ENCODE results near the gene NR5A2. TPM values are rescaled to one million over a fixed set of nuclear protein-coding genes. Genes with fewer than 3 reads are reported as not detected.

The NR5A2 gene
- total RNA-seq = 0.31 TPM

DNA sequence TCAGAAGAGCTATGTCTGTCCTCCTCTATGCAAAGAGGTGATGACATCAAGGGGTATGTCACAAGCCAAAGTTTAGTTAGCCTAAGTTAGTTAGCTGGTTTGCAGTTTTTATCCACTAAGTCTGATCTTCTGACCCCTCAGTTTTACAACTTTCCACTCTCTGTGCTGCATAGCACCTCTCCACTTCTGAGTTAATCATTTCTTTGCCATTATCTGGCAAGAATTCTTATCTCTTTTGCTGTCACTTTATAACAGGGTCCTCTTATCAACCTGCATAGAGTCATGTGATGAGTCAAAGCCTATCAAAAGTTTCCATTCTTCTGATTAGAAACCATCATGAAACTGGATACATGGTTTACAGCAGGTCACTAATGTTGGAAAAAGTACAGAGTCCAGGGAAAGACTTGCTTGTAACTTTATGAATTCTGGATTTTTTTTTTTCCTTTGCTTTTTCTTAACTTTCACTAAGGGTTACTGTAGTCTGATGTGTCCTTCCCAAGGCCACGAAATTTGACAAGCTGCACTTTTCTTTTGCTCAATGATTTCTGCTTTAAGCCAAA, at the start of gene NR5A2:
Gene NR5A2 (plus strand): TSS at position 447 of the 560 bp plus-strand sequence. CDS start 138 bp downstream, outside the sequence.
- DNase-seq = no peak

DNA sequence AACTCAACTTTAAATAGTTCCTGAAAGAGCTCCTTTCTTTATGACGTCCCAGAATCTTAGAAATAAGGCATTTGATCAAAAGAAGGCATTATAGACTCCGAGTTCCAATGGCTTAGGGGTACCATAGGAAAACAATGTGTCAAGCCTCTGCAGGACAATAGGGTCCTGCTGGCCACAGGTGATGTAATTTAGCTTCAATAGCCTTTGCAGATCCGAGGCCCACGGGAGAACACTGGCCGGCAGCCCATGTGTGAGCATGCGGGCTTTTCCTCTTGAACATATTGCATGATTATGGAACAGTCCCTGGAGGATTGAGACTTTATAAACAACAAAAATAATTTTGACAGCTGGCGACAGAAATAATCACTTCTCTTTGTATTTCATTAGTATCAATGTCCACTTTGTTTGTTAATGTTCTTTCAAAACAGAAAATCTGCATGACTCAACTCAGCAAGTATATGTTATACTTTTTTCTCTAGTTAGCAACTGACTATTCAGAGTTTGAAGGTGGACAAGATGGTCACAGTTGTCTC, 49.0 kb upstream of the NR5A2 start:
- no peak for DNase-seq

DNA sequence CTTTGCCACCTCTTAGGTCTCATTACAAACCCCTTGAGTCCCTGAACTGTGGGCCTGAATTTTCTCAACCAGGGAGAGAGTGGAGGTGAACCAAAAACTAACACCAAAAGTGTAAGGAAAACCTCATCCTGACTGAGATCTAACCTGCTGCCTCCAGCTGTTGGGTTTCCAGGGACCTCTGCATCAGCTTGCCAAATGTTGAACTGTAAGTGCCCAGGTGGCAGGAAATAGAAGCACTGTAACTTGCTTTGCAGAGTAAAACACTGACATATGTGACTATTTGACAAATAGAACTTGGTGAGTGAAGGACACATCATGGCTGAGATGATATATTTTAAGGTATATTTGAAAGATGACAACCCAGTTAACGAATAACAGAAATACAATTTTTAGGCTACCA, 48.4 kb upstream of the NR5A2 start:
- no peak for DNase-seq

DNA sequence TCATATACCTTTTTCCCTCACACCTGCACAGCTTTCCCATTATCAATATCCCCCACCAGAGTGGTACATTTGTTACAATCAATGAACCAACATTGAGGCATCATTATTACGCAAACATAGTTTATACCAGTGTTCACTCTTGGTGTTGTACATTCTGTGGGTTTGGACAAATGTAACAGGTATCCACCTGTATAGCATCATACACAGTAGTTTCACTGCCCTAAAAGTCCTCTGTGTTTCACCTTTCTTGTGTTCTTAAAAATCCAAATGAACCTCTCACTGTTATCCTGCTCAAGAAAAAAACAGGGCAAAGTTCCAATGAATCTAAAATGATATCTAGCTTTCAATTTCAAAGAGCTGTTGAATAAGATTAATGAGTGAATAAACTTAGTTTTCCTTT, 45.9 kb upstream of the NR5A2 start:
- no peak for DNase-seq

DNA sequence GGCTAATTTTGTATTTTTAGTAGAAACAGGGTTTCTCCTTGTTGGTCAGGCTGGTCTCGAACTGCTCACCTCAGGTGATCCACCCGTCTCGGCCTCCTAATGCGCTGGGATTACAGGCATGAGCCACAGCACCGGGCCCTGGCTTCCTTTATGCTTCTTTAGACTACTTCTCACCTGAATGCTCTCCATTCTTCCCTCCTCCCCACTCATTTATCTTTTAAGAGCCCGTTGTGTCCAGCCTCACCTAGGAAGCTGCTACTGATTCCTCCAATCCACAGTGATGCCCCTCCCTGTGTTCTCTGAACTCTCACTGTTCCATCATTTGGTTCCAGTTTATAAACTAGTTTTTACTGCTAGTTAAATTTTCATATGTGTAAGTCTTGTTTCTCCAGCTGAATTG, 44.9 kb upstream of the NR5A2 start:
- DNase-seq = no peak

DNA sequence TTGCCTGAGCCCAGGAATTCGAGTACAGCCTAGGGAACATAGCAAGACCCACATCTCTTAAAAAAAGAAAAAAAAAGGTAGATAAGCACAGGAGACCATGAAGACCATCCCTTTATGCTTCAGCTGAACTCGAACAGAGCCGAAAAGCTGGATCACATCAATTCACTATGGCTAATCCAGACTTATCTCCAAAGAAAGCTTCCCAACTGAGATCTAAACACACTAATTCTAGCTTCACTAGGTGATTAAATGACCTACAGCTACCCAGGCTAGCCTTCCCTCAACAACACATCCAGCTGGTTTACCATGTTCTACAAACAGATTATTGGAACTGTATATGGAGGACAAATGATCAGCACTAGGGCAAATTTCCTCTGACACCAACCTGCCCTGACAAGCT, 44.0 kb upstream of the NR5A2 start:
- no peak for DNase-seq

DNA sequence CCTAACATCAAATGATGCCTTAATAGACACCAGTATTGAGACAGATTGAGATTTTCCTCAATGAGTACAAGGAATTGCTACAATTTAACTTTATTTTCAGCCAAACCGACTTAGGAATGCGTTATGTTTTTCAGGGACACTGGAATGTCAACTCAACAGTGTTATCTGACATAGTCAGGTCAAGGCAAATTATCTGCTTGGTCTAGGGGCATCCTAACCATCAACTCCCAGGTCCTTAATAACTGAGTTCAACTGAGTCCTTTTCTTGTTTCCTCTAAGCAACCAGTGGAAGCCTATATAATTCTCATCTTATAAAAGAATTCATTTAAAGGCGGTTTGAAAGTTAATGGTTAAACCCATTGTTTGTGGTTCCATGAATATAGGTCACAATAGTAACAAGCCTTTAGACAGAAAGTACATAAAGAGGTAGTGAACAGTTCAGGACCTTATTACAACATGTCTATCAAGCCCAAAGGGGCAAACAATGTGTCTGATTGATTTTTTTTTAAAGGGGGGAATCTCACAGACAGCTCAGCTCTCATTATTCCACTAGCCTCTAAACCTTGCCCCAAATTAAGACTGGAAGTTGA, 32.3 kb upstream of the NR5A2 start:
- DNase-seq = no peak

DNA sequence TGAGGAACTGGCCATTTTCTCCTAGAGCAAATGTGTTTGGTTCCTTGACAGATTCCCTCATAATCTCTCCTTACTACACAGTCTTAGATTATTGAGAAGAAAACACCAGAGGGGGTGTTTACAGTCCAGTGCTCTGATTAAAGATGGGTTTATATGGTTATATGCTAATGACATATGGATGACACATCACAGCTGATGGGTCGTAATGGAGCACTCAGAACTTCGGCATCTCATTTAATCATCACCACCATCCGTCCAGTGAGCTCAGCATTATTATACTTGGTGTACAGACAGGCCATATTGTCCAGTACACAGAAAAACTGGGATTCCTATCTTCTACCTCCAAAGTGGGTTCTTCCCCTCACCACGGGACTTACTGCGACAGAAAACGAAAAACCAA, 22.3 kb upstream of the NR5A2 start:
- DNase-seq = no peak

DNA sequence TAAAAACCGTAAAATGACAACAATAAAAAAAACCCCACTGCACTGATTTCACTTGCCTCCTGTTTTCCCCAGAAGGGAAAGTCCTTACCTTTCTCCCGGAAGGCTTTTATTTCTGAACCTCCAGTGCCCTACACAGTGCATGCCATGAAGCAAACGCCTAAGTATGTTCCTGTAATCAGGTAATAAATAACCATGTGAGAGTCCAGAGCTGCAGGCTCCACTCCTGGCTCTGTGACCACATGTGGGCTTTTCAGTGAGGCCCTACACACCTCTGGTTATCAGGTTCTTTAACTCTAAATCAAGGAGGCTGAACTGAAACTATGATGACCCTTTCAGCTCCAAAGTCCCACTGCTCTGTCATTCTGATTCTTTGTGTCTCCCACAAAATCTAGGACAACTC, 20.8 kb upstream of the NR5A2 start:
- no peak for DNase-seq

DNA sequence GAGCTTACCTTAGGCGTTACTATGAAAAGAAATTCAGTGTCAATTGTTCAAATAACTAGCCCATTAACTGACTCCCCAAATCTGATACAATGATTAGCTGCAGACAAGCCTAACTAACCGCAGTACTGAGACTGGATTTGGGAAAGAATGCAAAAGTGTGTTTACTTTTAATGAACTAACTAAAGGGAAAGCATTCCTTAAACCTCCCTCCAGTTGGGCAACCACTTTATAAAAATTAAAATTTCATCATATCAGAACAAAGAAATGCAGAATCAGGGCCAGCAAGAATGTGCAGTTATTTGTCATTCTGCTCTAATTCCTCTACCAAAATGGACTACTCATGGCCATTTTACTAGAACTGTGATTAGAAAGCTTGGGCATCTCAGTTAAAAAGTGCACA, 11.7 kb upstream of the NR5A2 start:
- DNase-seq = no peak

DNA sequence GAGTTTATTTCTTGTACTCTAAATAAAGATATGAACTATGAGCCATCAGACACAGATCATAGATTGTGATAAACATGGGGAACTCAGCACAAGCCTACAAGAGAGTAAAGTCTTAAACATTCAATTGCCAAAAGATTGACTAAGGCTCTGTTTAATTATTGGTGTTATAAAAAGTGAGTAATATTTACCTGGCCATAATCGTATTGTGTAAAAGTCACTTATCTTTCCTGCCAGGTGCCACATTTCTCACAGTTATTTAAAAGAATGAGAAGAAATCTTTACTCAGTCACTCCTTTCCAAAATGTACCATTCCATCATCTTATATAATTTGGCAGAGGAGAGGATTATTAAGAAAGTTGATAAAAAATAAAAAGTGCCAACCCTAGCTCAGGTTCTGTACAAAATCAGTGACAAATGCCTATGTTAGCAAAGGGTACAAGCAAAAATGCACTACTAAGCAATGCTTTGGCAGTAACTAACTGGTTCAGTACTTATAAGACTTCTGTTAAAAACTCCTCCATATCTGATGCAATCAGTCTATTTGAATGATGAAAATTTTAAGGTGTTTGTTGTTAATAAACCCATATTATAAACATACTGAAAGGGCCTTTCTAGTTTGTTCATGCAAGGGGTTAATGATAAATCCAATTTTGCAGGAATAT, 5.8 kb upstream of the NR5A2 start:
- DNase-seq = no peak

DNA sequence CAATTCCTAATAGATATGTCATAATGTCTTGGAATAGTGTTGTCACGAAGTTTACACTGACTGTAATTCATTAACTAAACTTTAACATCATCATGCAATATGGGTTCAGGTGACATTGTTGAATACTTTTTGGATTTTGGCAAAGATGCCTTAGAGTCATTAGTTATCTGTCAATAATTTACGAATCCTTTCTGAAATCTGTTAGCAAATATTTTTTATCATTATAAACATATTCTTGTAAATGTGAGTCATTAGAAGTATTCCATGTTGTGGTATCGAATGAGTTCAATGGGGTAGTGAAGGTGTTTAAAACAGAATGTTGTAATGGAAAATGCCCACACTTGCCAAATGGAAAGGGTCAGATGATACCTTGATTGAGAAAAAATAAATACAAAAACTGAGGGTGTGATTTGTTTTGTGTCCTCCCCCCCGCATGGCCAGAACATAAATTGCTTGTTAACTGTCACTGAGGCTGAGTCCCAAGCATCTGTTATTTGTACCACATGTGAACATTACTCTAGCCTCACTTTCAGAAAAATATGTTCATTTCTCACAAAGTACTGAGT, 5.2 kb upstream of the NR5A2 start:
- no peak for DNase-seq

DNA sequence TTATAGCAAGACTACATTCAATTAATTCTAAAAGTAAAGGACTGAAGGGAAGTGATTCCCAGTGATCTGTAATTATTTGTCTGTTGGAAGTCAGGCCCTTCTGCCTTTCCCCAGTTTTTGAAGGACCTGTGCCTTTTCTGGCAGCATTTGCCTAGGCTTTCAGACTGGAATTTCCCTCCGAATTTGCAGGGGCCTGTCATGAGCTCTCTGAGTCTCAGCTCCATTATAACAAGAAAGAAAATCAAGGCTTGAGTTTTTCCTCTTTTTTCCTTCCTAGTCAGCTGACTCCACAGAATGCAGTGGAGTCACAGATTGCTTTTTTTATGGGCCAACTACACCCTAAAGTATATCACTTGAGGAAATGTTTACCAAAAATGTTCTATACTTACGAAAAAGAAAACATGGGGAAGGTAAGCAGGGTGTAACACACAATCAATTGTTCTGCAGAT, 1.1 kb downstream of the NR5A2 start:
- no peak for DNase-seq

DNA sequence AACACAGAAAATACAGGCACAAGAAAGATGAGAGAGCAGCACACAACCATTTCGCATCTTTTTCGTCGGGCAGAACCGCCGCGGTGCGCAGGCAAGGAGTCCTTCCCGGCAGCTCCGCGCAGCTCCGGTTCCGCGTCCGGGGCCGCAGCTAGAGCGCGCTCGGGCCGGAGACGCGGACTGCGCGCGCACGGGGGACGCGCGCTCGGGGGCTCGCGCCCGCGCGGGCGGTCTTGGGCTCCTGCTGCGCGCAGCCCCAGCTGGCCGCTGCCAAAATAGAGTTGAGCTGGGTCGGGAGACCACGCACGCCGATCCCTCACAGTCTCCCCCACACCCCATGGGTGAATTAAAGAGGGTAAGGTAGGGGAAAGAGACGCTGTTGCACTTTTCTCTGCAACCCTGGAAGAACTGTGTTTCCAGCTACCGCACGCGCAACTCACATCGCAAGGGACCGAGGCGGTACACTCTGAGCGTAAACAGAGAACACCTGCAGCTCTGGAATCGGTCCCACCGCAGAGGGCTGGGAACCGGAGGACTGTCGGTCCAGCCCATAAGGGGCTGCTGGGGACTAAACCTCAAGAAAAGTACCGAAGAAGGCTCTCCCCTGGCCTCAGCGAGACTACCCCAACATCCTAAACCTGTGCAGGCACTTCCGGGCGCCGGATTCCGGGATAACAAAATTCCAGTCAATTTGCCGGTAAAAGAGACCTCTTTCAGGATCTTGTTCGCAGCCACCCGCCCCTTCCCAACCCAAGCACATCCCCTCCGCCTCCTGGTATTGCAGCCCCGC, 1.7 kb downstream of the NR5A2 start:
- DNase-seq = no peak

DNA sequence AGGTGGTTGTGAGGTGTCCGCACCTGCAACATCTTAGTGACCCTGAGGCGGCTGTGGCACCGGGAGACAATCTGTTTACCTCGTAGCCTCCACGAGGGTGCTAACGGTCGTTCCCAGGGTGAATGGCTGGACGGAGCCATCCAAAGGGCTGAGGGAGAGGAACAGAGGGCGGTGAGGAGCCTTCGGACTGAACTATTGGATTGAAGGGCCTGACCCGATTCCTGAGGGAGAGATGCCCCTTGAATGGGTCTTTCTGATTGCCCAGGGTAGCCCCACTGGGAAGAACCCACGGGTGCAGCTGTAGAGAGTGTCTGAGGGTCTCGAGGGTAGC, 2.3 kb downstream of the NR5A2 start:
- DNase-seq = no peak

DNA sequence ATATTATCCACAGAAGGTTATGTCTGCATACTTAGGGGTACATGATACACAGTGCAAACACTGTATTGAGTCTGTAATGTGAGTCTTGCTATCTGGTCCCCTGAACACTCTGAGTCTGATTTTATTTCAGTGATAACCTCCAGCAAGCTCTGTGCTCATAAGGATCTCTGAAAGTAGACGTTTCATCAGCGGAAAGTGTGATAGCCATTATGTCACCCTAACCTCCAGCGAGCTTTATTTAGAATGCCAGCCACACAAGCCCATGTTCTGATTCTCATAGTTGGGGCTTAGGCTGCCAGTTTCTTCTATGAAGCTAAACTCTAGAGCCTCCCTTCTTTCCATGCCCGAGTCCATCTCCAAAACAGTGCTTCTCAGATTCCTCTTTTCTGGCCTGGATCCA, 3.3 kb downstream of the NR5A2 start:
- no peak for DNase-seq

DNA sequence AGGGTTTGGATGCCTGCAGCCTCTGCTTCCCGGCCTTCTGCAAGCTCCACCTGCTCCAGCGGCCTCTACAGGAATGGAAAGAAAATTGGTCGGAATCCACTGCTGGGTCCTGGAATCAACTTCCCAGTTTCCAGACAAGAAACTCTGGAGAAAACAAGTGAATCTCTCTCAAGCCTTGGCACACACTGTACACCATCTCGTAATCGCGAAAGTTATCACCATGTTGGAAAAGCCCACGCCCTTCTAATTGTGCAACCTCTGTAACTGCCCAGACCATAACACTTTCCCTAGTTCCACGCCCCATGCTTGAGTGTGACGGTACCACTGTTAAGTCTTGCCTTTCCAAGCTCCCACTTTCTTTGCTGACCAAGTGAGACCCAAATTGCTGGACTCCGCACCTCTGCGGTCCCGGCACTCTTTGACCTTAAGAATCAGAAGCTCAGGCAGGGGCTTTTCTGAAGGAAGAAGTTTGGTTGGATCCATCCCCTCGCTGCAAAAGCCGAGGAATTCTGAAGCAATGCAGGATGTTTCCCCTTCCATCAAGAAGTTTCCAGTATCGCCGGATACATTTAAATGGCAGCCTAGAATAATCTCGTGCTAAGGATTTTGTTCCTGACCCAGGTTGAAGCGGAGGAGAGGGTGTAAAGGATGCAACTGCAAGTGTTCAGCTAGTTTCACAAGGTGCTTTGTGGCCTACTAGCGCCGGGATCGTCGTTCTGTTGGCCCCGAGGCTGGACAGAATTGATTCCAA, 6.2 kb downstream of the NR5A2 start:
- no peak for DNase-seq

DNA sequence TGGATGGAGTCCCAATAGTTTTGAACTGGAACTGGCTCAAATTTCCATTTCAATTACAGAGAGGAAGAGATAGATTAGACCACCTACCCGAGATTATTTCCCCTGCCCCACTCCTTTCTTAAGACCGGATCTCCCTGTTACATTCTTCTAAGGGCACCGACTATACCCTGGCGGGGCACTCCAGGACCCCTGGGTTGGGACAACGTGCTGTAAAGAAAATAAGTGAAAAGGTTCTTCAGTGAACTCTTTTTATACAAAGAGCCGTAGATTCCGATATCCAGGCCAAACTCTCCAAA, 6.7 kb downstream of the NR5A2 start:
- no peak for DNase-seq

DNA sequence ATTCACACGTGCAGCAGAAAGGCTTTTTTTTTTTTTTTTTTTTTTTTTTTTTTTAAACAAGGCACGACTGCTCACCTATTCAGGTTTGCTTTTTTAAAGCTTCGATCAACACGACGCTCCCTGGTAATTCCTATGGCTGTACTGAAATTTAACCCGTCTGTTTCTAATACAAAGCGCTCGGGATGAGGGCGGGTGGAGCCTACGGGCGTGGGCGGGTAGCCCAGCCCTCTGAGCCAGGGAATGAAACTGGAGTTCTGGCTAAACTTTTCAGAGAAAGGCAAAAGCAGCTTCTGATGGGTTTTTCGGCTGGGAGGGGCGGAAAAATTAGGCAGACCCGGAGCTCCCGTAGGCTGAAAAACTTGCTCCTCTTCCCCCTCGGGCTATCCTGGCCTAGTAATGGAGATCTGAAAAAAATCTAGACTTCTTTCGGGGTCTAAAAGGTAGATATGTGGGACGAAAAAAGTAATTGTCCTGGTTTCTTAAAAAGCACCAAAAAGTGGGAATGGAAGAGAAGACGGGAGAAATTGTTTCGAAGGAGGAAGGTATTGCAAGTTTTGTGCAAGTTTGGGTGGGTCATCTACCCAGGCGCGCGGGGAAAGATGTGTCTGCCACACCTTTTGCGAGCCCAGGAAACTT, 7.4 kb downstream of the NR5A2 start:
- DNase-seq = no peak

DNA sequence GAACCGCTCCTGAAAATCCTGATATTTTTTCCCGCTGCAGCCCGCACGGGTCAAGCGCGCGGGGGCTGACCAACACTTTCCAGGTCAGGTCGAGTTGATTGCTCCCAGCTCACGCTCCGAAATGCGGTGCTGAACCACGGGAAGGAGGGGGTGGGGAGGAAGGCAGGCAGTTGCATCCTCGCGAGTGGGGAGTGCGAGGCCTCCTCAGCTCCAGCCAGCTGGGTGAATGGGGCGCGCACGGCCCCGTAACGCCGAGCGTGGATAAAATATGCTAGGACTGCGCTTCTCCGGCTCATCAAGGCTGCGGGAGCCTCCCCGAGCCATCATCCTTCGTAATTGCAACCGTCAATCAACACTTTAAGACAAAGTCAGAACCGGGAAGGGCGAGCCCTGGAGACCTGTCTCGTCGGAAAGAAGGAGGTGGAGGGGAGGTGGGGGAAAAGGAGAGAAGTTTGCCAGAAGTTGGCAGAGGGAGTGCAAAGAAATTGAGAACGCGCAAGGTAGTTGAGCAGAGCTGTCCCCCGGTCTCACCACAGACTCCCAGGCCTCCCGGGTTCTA, 8.0 kb downstream of the NR5A2 start:
- DNase-seq = no peak

DNA sequence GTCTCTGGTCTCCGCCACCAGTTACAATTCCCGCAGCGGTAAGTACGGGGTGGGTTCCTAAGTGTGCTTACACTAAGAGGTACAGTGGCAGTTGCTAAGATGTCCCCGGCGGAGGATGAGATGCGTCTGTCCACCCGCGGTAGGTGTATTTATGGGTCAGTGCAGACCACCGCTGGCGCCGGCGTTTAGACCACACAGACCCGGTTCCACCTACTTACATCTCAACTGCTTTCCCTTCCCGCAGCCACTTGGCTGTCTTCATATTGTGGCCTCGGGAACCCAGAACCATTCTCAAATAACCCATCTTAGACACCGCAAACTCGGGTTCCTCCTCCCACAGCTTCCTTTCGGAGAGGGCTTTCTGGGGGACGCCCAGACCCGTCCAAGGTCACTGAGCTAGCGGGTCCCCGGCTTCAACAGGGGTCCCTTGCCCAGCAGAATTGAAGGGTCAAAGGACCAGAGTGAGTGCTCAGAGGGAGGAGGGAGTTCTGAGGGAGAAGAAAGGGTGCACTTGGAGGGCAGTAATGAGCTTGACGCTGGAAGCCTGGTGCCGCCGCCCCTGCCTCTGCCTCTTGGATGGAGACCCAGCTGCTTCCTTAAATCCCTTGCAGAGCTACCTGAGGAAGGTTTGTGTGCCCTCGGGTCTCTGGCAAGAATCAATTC, 8.6 kb downstream of the NR5A2 start:
- no peak for DNase-seq

Data from occipital lobe (tissue), 2 donors.